Measurements from ENCODE around the gene PRKX.
"Not testable (repeated sequence)": the region's sequence is repeated elsewhere in the genome, so short reads cannot be mapped to it uniquely, and the experiment has no call there.

The PRKX gene

DNA sequence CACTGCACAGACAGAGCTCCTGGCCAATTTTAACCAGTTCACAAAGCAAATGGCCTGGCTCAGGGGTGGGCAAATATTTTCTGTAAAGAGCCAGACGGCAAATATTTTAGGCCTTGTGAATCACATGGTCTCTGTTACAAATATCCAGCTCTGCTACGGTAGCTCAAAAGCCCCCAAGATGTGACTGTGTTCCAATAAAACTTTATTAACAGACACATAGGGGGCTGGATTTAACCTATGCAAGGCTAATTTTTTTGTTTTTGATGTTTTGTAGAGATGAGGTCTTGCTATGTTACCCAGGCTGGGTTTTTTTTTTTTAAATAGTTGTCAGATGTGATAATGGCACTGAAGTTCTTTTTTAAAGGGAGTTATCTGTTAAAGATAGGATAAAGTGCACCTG, 65.4 kb downstream of the PRKX start:
- no peaks in the 10 kb centered on the region for H3F3A ChIP-seq (ENCODE audit: insufficient read depth)
- H3K4me3 ChIP-seq (ENCODE audit: insufficient read depth, low read length, poor library complexity, severe bottlenecking): no peak overlapping the region
- TF ChIP-seq, protein P1, sequence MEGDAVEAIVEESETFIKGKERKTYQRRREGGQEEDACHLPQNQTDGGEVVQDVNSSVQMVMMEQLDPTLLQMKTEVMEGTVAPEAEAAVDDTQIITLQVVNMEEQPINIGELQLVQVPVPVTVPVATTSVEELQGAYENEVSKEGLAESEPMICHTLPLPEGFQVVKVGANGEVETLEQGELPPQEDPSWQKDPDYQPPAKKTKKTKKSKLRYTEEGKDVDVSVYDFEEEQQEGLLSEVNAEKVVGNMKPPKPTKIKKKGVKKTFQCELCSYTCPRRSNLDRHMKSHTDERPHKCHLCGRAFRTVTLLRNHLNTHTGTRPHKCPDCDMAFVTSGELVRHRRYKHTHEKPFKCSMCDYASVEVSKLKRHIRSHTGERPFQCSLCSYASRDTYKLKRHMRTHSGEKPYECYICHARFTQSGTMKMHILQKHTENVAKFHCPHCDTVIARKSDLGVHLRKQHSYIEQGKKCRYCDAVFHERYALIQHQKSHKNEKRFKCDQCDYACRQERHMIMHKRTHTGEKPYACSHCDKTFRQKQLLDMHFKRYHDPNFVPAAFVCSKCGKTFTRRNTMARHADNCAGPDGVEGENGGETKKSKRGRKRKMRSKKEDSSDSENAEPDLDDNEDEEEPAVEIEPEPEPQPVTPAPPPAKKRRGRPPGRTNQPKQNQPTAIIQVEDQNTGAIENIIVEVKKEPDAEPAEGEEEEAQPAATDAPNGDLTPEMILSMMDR (IDR thresholded peaks at IDR 0.05; ENCODE audit: insufficient read depth, low read length, poor library complexity, severe bottlenecking): no peak
- no peak for TF ChIP-seq EZH2phosphoT487 (conservative IDR thresholded peaks at IDR 0.05; ENCODE audit: low read length)
- no peak overlapping the region for H3K27ac ChIP-seq (ENCODE audit: low read depth, low read length)
- no peak overlapping the region for H3K9ac ChIP-seq (ENCODE audit: low read length)
- no peaks in the 10 kb centered on the region for H3K79me2 ChIP-seq (ENCODE audit: insufficient read depth, low read length)
- H3K9me2 ChIP-seq (replicated peaks; ENCODE audit: insufficient read depth, low read length): no peaks in the 10 kb centered on the region
- no peaks in the 10 kb centered on the region for H3K36me3 ChIP-seq (ENCODE audit: low read length)
- H2AFZ ChIP-seq (ENCODE audit: low read depth, low read length, severe bottlenecking): no peak overlapping the region
- no peaks in the 10 kb centered on the region for H4K20me1 ChIP-seq (ENCODE audit: low read depth, low read length)
- no peaks in the 10 kb centered on the region for H3K9me3 ChIP-seq (ENCODE audit: insufficient read depth, low read length)
- H3K27me3 ChIP-seq (ENCODE audit: low read length): no peaks in the 10 kb centered on the region
- no peak overlapping the region for H3K4me2 ChIP-seq (ENCODE audit: low read depth, low read length, poor library complexity, severe bottlenecking)

DNA sequence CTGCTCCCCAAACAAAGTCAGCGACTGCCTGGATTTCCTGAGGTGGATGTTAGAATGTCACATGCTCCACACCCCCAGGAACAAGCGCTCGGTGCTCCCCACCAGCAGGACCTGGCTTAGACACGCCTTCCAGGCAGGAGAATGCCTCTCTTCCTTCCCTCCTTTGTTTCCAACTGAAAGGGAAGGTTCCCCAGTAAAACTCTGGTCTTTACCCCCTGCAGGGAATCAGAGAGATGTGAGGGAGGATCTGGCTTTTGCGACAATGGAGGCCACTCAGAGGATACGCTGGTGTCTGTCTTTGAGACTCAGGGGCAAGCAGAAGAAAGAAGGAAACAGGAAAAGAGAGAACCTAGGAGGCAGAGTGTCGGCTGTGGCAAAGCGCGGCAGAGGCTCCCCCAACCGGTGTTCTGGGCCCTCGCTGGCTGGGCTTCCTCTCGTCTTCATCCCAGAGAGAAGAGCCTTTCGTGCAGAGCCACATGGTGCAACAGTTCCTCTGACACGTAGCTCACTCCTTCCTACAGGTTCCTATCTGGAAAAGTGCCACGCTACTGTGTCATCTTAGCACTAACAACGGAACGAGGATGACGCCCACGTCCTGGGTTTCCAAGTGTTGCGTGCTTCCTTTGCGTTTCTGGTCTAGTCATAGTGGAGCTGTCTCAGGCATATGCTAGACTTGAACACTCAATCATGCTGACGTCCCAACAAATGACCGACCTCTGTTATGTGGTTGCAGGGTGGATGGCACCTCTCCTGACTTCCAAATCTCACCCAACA, 73.4 kb downstream of the PRKX start:
- not testable (repeated sequence) for H3K79me2 ChIP-seq (ENCODE audit: insufficient read depth, low read length); H3F3A ChIP-seq (ENCODE audit: insufficient read depth); H4K20me1 ChIP-seq (ENCODE audit: low read depth, low read length)

DNA sequence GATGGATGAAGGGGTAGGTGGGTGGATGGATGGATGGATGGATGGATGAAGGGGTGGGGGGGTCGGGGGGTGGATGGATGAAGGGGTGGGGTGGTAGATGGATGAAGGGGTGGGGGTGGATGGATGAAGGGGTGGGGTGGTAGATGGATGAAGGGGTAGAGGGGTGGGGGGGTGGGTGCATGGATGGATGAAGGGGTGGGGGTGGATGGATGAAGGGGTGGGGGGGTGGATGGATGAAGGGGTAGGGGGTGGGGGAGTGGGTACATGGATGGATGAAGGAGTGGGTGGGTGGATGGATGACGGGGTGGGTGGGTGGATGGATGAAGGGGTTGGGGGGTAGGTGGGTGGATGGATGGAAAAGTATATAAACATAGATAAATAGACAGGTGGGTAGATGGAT, 74.2 kb downstream of the PRKX start:
- TF ChIP-seq EZH2phosphoT487 (conservative IDR thresholded peaks at IDR 0.05; ENCODE audit: low read length): no peak
- TF ChIP-seq, protein P1 (IDR thresholded peaks at IDR 0.05; ENCODE audit: insufficient read depth, low read length, poor library complexity, severe bottlenecking): no peak
- Histone ChIP-seq H3K9me3 (ENCODE audit: insufficient read depth, low read length) (no peaks in the 10 kb centered on the region), H3K4me3 (ENCODE audit: insufficient read depth, low read length, poor library complexity, severe bottlenecking) (no peak overlapping the region), H4K20me1 (ENCODE audit: low read depth, low read length) (no peaks in the 10 kb centered on the region), H3F3A (ENCODE audit: insufficient read depth) (no peaks in the 10 kb centered on the region), H3K9ac (ENCODE audit: low read length) (no peak overlapping the region), H3K4me2 (ENCODE audit: low read depth, low read length, poor library complexity, severe bottlenecking) (no peak overlapping the region), H3K9me2 (replicated peaks; ENCODE audit: insufficient read depth, low read length) (no peaks in the 10 kb centered on the region), H3K27me3 (ENCODE audit: low read length) (no peaks in the 10 kb centered on the region), H3K79me2 (ENCODE audit: insufficient read depth, low read length) (no peaks in the 10 kb centered on the region), H3K36me3 (ENCODE audit: low read length) (no peaks in the 10 kb centered on the region), H2AFZ (ENCODE audit: low read depth, low read length, severe bottlenecking) (no peak overlapping the region), H3K27ac (ENCODE audit: low read depth, low read length) (no peak overlapping the region)

More for the DNA sequence above, 73.4 kb downstream of the PRKX start:
- not testable (repeated sequence) for H3K4me3 ChIP-seq (ENCODE audit: insufficient read depth, low read length, poor library complexity, severe bottlenecking); H3K4me2 ChIP-seq (ENCODE audit: low read depth, low read length, poor library complexity, severe bottlenecking); H3K9me3 ChIP-seq (ENCODE audit: insufficient read depth, low read length); H3K27ac ChIP-seq (ENCODE audit: low read depth, low read length); H3K9me2 ChIP-seq (replicated peaks; ENCODE audit: insufficient read depth, low read length); H3K27me3 ChIP-seq (ENCODE audit: low read length); H3K36me3 ChIP-seq (ENCODE audit: low read length); H2AFZ ChIP-seq (ENCODE audit: low read depth, low read length, severe bottlenecking); H3K9ac ChIP-seq (ENCODE audit: low read length)

DNA sequence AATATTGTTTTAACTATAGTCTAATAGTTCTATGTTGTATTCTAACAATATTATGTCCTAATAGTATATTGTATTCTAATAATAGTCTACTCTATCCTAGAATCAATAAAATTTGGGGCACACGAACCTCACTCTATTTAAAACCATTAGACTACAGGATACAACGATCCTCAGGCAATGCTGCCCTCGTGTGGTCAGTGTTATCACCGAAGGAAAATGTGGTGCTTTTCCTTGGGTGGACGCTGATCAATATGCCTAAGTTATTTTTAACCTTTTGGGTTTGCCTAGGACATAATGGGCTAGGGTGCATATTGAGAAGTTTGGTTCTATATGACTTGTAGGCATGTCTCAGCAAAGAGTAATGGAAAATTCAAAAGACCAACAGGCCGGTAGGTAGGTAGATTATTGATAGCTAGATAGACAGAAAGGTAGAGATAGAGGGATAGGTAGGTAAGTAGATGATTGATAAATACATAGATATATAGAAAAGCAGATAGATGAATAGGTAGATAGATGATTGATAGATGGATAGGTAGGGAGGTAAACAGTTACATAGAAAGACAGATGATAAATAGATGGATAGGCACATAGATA, 75.1 kb downstream of the PRKX start:
- no peaks in the 10 kb centered on the region for H3K9me3 ChIP-seq (ENCODE audit: insufficient read depth, low read length)
- H3K4me2 ChIP-seq (ENCODE audit: low read depth, low read length, poor library complexity, severe bottlenecking): no peak overlapping the region
- no peak for TF ChIP-seq EZH2phosphoT487 (conservative IDR thresholded peaks at IDR 0.05; ENCODE audit: low read length)
- TF ChIP-seq, protein P1 (IDR thresholded peaks at IDR 0.05; ENCODE audit: insufficient read depth, low read length, poor library complexity, severe bottlenecking): peak; percentile 52
- H3K27ac ChIP-seq (ENCODE audit: low read depth, low read length): no peak overlapping the region
- H3K79me2 ChIP-seq (ENCODE audit: insufficient read depth, low read length): no peaks in the 10 kb centered on the region
- H3K9me2 ChIP-seq (replicated peaks; ENCODE audit: insufficient read depth, low read length): no peaks in the 10 kb centered on the region
- no peaks in the 10 kb centered on the region for H3K27me3 ChIP-seq (ENCODE audit: low read length)
- no peak overlapping the region for H3K4me3 ChIP-seq (ENCODE audit: insufficient read depth, low read length, poor library complexity, severe bottlenecking)
- H2AFZ ChIP-seq (ENCODE audit: low read depth, low read length, severe bottlenecking): no peak overlapping the region
- no peaks in the 10 kb centered on the region for H3K36me3 ChIP-seq (ENCODE audit: low read length)
- no peaks in the 10 kb centered on the region for H3F3A ChIP-seq (ENCODE audit: insufficient read depth)
- H3K9ac ChIP-seq (ENCODE audit: low read length): no peak overlapping the region
- H4K20me1 ChIP-seq (ENCODE audit: low read depth, low read length): no peaks in the 10 kb centered on the region

Data from SU-DHL-6 (cell line).